Kidney glomerular epithelial cell (primary cell): ENCODE measurements around the gene LAMA2.

Experiments
- DNase-seq: peaks from one replicate; lab custom pipeline; 2025; lab: John Stamatoyannopoulos, UW

Gene LAMA2, protein sequence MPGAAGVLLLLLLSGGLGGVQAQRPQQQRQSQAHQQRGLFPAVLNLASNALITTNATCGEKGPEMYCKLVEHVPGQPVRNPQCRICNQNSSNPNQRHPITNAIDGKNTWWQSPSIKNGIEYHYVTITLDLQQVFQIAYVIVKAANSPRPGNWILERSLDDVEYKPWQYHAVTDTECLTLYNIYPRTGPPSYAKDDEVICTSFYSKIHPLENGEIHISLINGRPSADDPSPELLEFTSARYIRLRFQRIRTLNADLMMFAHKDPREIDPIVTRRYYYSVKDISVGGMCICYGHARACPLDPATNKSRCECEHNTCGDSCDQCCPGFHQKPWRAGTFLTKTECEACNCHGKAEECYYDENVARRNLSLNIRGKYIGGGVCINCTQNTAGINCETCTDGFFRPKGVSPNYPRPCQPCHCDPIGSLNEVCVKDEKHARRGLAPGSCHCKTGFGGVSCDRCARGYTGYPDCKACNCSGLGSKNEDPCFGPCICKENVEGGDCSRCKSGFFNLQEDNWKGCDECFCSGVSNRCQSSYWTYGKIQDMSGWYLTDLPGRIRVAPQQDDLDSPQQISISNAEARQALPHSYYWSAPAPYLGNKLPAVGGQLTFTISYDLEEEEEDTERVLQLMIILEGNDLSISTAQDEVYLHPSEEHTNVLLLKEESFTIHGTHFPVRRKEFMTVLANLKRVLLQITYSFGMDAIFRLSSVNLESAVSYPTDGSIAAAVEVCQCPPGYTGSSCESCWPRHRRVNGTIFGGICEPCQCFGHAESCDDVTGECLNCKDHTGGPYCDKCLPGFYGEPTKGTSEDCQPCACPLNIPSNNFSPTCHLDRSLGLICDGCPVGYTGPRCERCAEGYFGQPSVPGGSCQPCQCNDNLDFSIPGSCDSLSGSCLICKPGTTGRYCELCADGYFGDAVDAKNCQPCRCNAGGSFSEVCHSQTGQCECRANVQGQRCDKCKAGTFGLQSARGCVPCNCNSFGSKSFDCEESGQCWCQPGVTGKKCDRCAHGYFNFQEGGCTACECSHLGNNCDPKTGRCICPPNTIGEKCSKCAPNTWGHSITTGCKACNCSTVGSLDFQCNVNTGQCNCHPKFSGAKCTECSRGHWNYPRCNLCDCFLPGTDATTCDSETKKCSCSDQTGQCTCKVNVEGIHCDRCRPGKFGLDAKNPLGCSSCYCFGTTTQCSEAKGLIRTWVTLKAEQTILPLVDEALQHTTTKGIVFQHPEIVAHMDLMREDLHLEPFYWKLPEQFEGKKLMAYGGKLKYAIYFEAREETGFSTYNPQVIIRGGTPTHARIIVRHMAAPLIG (N-terminal part only)

DNA sequence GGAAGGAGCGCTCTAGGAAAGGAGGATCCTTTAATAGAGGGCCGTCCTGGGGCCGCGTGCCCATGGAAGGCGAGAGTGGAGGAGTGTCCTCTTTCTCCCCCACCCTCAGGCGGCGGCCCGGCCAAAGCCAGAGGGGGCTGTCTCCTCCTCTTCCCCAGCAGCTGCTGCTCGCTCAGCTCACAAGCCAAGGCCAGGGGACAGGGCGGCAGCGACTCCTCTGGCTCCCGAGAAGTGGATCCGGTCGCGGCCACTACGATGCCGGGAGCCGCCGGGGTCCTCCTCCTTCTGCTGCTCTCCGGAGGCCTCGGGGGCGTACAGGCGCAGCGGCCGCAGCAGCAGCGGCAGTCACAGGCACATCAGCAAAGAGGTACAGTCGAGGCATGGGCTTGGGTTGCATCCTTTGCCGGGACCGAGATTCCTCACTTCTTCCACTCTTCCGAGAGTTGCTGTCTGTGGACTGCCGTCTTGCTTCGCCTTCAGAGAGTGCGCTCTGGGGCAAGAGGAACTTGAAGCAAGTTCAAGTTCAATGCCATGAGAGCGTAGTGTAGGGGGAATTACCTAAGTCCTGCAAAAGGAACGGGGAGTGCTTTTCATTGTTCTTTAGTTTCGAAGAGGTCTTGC, at the start of gene LAMA2:
TSS of gene LAMA2 (plus strand) at position 148 of the 621 bp plus-strand sequence. CDS start at position 256, 108 bp downstream.
- no peak for DNase-seq

DNA sequence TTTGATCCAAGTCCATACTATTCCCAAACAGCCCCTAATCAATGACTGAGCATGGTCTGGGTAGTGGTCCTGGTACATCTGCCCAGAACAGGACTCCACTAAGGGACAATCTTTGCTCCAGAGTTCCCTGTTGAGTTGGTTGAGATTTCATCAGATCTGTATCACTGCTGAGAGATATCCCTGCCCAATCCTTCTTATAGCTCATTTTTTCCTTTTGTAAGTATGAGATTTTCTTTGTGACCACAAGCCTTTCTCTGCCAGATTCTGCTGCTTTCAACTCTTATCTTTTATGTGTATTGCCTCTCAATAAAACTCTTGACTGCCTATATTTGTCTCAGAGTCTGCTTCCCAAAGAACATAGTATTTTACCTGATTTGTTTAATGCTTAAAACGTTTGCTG, 46.2 kb upstream of the LAMA2 start:
- no peak for DNase-seq

DNA sequence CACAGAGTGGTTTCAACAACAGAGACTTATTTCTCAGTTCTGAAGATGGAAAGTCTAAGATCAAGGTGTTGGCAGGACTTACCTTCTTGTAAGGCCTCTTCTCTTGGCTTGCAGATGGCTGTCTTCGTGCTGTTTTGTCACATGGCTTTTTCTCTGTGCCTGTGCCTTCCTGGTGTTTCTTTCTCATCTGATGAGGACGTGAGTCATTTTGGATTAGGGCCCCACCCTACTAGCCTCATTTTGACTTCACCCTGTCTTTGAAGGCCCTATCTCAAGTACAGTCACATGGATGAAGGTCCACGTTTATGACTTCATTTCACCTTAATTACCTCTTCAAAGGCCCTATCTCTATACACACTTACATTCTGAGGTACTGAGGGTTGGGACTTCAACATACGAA, 41.4 kb upstream of the LAMA2 start:
- DNase-seq, result no peak

DNA sequence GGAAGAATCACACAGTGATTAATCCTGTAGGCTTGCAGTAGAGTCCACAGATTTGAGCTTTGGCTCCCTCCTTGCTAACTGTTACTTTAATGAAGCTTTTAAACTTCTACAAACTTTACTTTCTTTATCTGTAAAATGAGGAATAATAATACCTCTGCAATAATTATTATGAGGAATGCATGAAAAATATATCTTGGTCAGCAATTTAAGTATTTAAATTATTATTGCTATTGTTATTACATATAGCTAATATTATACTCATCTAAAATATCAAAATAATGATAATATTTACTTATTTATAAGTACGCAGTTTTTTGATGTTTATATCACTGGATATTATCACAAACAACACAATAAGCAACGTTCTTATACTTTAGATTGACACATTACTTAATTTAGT, 38.3 kb upstream of the LAMA2 start:
- no peak for DNase-seq

DNA sequence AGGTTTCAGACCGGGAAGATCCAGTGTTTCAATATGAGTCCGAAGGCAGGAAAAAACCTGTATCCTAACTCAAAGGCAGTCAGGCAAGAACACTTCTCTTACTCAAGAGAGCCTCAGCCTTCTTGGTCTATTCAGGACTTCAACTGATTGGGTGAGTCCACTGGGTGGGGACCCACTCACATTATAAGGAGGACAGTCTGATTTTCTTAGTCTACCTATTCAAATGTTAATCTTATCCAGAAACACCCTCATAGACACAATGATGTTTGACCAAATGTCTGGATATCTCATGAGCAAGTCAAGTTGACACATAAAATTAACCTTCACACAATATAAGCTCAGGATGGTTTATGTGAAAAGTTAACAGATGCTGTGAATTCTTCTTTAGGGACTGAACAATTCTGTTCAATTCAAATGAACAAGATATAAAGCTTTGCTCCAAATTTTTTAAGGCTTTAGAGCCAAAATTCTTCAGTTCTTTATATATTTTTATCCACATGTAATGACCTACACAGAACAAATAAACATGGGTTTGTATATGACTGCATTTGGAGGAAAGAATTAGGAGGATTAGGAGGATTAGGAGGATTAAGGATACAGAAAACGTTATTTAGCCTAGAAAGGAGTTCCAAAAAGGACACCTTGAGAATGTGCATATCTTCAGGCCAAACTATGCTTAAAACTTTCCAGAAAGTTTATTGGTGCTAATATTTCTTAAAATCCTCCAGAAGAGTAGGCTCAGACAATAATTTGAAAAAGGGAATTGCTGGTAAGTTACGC, 35.3 kb upstream of the LAMA2 start:
- DNase-seq, result no peak

DNA sequence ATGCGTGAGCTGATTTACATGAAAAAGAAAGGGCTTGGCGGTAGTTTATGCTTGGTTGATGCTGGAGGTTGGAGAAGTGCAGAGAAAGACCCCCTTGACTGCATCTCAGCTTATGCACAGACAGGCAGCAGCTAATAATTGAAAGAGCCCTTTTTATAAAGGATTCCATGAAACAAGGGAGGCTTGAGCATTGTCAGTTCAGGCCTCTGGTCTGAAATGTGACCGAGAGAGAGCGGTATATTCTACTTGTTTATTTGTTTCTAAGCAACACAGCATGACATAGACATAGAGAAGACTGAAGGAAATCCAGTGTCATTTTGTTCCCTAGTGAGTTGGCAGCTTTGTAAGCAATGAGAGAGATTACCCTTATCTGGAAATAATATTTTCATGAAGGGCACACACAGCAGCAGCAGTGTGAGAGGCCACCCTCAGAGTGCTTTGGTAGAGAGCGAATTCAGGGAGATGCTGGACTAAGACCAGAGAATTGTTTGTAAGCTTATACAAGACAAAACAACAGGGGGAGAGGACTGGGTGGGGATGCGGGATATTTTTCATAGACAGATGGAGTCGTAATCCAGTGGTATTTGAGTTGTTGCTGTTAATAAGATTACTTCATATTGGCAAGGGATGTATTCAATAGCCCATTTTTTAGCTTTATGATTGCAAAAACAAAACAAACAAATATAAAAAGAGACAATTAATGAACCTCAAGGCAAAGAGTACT, 34.6 kb upstream of the LAMA2 start:
- no peak for DNase-seq

DNA sequence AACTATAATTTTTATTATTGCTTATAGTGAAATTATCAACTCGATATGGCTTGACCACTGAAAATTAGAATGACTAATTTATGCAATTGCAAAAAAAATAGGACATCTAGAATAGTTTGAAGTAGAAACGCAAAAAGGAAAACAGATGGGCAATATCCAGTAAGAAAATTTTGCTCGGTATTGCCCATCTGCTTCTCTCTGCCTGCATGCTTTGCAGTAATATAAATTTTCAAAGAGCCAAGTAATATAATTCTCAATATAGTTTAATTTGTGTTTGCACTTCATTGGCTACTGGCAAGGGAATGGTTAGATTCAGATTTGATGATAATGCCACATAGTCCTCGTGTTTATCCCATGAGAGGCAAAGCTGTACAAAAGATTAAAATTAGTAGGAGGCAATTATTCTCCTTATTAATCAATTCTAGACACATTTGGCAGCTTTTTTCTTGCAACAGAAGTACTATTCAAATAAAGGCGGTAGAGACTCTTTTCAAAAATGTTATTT, 27.3 kb upstream of the LAMA2 start:
- DNase-seq, result no peak

DNA sequence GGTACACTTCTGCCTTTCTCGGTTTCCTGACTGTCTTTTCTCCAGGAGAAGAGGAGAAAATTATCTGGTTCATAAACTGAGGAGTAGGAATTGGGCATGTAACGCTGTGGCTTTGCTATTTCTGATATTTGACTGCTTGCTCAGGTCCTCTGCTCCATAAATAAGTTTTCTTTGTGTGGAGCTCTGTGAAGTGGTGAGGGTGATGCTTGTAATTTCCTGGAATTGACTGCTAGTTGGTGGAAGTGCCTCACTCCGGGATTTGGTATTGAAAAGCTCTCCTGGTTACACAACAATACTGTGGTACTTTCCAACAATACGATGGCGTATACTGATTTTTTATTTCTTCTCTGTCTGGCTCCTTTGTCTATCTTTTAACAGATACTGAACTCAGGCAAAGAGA, 25.1 kb upstream of the LAMA2 start:
- DNase-seq, result no peak

DNA sequence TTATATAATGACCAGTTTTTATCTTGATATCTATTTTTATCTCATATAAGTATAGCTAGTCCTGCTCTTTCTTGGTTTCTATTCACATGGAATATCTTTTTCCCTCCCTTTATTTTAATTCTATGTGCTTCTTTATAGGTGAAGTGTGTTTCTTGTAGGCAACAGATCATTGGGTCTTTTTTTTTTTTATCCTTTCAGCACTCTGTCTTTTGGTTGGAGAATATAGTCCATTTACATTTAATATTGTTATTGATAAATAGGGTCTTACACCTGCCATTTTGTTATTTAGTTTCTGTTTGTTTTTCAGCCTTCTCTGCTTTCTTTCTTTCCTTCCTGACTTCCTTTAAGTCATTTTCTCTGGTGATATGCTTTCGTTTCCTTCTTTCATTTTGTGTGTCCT, 22.2 kb upstream of the LAMA2 start:
- no peak for DNase-seq

DNA sequence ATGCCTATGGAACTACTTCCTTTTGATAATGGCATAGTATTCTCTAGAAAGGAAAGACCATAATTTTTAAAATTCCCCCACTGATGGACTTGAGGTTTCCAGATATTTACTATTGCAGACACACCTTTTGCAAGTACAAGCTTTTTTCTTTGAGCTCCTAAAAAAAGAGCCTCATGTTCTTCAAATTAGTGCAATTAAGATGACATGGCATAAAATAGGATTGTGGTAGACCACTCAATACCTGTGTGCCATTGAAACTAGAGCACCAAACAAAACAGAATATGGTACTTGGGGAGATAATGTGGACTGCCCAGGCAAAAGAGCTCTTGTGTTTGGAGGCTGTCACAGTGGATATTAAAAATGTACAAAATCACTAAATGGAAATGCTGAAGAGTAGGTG, 19.0 kb upstream of the LAMA2 start:
- no peak for DNase-seq

DNA sequence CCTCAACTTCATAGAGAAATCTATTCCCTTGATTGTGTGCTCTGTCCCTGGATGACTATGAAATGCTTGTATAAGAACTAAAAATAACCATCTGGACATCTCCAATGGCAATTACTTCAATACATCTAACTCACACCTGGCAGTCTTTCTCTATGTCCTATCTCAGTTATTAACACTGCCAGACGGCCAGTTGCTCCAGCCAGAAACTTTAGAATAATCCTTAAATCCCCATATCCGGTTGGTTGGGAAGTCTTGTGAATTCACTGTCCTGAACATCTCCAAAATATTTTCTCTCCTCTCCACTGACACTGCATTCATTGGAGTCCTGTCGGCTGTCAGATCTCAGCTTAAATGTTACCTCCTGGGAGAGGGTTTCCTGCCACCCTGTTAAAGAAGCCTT, 12.2 kb upstream of the LAMA2 start:
- no peak for DNase-seq

DNA sequence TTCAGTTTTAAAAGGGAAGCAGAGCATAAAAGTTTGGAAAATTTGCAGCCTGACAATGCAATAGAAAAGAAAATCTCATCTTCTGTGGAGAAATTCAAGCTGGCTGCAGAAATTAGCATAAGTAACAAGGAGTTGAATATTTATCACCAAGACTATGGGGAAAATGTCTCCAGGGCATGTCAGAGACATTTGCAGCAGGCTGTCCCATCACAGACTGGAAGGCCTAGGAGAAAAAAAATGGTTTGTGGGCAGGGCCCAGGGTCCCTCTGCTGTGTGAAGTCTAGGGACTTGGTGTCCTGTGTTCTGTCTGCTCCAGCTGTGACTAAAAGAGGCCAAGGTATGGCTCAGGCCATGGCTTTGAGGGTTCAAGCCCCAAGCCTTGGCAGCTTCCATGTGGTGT, 8.1 kb upstream of the LAMA2 start:
- no peak for DNase-seq

DNA sequence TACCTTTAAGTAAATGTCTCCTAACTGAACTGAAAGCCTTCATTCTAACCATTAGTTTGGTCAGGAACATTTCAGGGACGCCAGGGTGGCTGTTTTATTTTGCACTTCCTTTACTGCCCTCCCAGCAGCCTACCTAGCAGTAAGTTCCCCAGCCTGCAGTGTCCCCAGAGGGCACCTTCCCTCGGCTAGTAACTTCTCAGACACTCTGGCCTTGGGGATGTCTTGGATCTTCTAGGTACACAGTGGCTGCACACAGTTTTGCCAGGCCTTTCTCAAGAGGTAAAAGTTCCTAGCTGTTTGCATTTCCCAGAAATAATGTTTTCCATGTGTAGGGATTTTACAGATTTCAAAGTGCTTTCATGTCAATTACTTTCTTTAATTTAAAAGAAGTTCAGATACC, 378 bp upstream of the LAMA2 start:
- no peak for DNase-seq

DNA sequence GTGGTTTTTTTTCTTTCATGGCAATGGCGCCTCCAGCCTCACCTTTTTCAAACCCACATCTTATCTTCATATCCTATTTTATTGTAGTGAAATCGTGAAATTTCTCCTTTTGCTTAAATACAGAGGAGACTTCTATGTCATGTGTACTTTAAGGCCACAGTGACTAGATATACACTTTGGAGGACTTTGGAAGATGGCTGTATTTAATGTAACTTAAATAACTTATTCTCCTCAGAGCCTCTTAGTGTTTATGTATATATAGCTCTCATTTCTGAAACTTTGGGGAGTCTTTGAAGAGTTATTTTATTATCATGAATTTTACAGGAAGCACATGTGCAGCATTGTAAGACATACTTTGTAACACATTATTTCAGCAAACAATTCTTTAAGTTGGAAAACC, 968 bp downstream of the LAMA2 start:
- DNase-seq, result no peak

DNA sequence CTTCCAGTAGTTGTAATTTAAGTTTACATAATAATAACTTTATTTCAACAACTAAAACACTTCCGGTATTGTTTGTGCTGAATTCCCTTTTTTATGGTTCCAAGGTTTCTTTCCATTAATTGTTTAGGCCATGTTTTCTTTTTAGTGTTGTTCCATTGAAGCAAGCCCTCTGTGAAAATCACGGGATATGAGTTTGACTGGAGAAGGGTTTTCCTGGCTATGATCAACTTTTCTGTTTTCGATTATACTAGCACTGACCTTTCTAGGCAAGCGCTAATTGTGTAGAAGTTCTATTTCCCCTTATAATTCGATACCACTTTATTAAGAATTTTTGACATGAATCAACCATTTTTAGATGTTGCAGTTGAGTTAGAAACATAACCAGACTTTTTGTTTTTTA, 2.4 kb downstream of the LAMA2 start:
- no peak for DNase-seq

DNA sequence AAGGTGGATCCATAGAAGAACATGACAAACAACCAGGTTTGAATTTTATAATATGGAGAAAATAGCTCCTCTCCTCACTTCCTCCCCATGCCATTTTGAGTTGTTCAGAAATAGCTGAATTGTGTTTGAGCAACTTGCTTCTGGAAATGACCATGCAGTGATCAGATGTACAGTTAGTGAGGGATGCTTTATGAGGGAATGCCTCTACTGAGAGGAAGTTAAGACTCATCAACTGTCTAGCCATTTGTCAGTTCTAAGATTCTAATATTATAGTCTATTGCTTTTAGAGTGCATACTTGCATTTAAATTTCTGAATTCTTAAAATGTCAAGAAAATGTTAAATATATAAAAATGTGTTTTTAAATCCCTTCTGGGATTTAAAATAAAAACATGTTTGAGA, 3.8 kb downstream of the LAMA2 start:
- no peak for DNase-seq

DNA sequence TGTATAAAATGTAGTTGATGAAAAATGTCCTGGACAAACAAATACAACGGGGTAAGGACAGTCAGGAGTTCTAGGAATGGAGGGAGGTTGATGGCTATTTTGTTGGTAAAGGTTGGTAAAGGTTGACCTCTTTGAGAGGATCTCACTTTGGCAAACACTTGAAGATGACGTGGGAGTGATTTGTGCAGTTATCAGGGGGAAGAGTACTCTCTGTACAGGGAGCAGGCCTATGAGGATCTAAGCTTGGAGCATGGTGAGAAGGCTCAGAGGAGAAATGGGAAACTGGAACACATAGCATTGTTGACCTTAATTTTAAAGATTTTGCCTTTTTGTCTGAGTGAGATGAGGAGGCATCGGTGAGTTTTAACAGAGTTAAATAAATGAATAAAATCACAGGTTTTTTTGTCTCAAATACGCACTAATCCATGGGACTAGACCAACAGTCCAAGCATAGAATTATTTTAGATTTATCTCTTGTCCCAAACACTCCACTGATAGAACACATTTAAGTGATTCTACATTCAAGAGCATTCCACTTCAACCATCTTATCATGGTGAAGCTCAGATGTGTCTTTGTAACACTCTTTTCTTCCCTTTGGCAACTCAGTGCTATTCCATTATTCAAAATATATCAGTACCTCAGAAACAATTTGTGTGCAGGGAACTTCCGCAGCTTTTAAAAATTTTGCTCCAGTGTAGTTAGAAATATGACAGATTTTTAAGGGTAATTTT, 5.7 kb downstream of the LAMA2 start:
- DNase-seq, result no peak

DNA sequence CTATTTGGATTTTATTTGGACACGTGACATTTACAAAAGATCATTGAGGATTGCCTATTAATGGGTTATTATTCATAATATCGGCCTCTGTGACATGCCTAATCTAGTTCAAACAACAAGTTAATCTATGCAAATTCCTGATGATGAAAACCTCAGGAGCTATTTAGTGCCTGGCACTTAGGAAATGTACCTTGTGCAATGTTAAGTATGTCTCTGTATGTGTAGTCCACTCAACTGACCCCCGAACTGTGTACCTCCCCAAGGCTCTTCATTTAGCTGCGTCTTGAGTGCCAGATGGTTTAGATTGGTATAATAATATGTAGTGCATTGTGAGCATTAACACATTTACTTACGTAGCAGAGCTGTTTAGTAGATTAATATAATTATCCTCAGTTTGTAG, 6.9 kb downstream of the LAMA2 start:
- DNase-seq, result no peak

DNA sequence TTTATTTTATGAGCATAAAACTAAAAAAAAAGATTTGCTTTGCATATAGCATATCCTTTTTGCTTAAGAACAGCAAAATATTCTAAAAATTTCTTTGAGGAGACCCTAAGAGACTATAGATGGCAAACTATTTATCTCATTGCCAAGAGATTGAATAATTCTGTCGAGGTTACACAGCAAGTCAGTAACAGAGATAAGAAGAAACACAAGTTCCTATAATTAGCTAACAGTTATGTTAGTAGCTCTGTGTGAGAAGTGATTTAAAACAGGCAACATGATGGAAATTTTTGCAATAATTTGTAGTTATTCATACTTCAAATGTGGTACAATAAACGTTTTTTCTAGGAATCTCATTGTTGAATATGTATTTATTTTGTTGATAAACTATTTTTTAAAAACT, 9.1 kb downstream of the LAMA2 start:
- no peak for DNase-seq
